Panc1 (cell line): ENCODE measurements around the gene CHPT1. TPM values are rescaled to one million over a fixed set of nuclear protein-coding genes. Genes with fewer than 3 reads are reported as not detected.
A peak's percentile ranks its signal among the peaks of the same experiment; 100 is the strongest.

ENCODE experiments used
- ATAC-seq: fragments of 200-7000 bp; cut with Tn5 transposase; 2 replicates; pipeline ENCODE4 v1.9.1; 2020; ENCODE audit warnings: mild to moderate bottlenecking, moderate library complexity
- BruUV-seq: library from RNA; stranded (reverse); fragments of 400-500 nt; replicated peaks from 2 replicates; lab custom pipeline; 2021; lab: Mats Ljungman, UMichigan
- CTCF ChIA-PET: fragments of 300-600 bp; sonication (Branson Sonifier 250); formaldehyde crosslinking; loops from one replicate; lab custom pipeline; 2022; ENCODE audit warnings: antibody characterized with exemption; lab: Charles Lee
- POLR2A ChIA-PET: fragments of 300-600 bp; sonication (Branson Sonifier 250); formaldehyde crosslinking; loops from one replicate; lab custom pipeline; 2022; ENCODE audit warnings: antibody characterized with exemption; lab: Charles Lee
- DNase-seq: peaks from one replicate; pipeline ENCODE4 v3.0.0-alpha.2; 2010; ENCODE audit warnings: low read depth, low spot score
- H3K27ac ChIP-seq: 2 replicates; pipeline ENCODE4 v1.5.1; 2011; ENCODE audit warnings: mild to moderate bottlenecking, low read length, inconsistent platforms
- H3K27me3 ChIP-seq: fragments of 200-500 bp; sonication (Bioruptor generic); 2 replicates; pipeline ENCODE4 v1.6.0; 2014; ENCODE audit warnings: low read length, inconsistent platforms; ENCODE audit not compliant: control insufficient read depth, insufficient read depth
- H3K36me3 ChIP-seq: fragments of 200-500 bp; sonication (Bioruptor generic); 2 replicates; pipeline ENCODE4 v1.5.1; 2014; ENCODE audit warnings: inconsistent platforms, mild to moderate bottlenecking, low read length, moderate library complexity; ENCODE audit not compliant: control insufficient read depth, insufficient read depth
- H3K4me1 ChIP-seq: 2 replicates; pipeline ENCODE4 v1.5.1; 2011; ENCODE audit warnings: inconsistent platforms, mild to moderate bottlenecking, low read length, moderate library complexity; ENCODE audit not compliant: control insufficient read depth, insufficient read depth
- H3K4me3 ChIP-seq, 2 experiments: 2 replicates each; pipeline ENCODE4 v1.5.1; 2011 to 2012; ENCODE audit warnings: low read depth in 2 of 2, low read length in 2 of 2, mild to moderate bottlenecking in 2 of 2, inconsistent platforms in 1 of 2, moderate library complexity in 1 of 2
- H3K9me3 ChIP-seq: fragments of 200-500 bp; sonication (Bioruptor generic); 2 replicates; pipeline ENCODE4 v1.5.1; 2014; ENCODE audit warnings: low read depth, mild to moderate bottlenecking, inconsistent platforms, low read length, moderate library complexity; ENCODE audit not compliant: control insufficient read depth, insufficient read depth
- POLR2AphosphoS5 ChIP-seq: IDR thresholded peaks from 2 replicates; pipeline ENCODE4 v1.6.1; 2012; ENCODE audit warnings: mild to moderate bottlenecking, low read depth, low read length, moderate library complexity
- REST ChIP-seq, 2 experiments: IDR thresholded peaks; 2 replicates each; pipeline ENCODE4 v1.6.1; 2011 to 2012; ENCODE audit warnings: low read depth in 2 of 2, control low read depth in 1 of 2, low read length in 1 of 2, mild to moderate bottlenecking in 1 of 2, moderate library complexity in 1 of 2; ENCODE audit not compliant: insufficient read depth in 1 of 2
- SIN3A ChIP-seq: IDR thresholded peaks from 2 replicates; pipeline ENCODE4 v1.6.1; 2012; ENCODE audit warnings: low read depth, mild to moderate bottlenecking, low read length, moderate library complexity, borderline replicate concordance; ENCODE audit not compliant: insufficient read depth
- TCF7L2 ChIP-seq: IDR thresholded peaks from 2 replicates; pipeline ENCODE4 v1.6.1; 2011; ENCODE audit warnings: mild to moderate bottlenecking, low read depth, low read length, inconsistent platforms
- in situ Hi-C: cut with HindIII; loops from 2 replicates; pipeline ENCODE4 v1.10.0; 2016; ENCODE audit warnings: low sequenced_read_pairs, low pct_unique_long_range_greater_than_20kb
- intact Hi-C: fragments of 100-400 bp; cut with micrococcal nuclease; formaldehyde crosslinking; loops from one replicate; pipeline ENCODE4 v1.10.0; 2022; ENCODE audit not compliant: unreplicated experiment
- total RNA-seq: library from RNA; stranded (reverse); gene quantifications from one replicate; pipeline ENCODE4 v1.2.1, GENCODE V29; 2021; ENCODE audit not compliant: unreplicated experiment
- TF ChIP-seq, protein P1 (sequence below): fragments of 450-650 bp; IDR thresholded peaks from 2 replicates; pipeline ENCODE4 v1.5.1; 2017; ENCODE audit warnings: mild to moderate bottlenecking

Gene CHPT1
- total RNA-seq, 1 experiment from 2014 or later, result 78.3 TPM

DNA sequence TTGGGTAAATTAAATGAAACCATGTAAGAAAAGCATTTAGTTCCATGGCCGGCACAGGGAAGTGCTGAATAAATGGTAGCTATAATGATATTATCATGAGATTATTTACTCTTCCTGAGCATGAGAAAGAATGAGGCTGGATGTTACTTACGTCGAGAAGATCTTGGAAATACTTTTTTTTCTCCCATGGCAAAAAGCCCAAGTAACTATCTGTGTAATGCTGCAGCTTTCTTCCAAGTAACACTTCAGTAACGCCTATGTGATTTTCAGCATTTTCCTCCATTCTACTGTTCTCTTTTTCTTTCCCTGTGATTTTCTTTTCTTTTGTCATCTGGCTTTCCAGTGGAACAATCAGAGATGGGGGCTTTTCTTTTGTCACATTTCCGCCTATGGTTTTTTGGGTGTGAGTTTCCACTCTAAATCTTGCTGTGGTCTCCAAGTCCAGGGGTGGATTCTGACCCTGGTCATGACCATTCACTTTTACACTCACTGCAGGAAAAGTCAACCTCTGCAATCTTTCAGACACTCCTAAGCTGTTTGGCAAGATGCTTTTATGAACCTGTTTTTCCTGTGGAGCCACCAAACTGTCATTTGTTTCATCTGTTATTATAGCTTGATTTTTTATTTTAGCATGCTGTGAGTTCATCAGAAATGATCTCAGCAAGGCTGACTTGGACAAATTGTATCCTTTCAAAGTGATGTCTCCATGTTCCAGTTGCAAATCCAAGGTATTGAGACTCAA, 66.8 kb downstream of the CHPT1 start:
- H3K4me3 ChIP-seq, result no peak overlapping the region
- POLR2A ChIA-PET, result no interaction called here
- DNase-seq, result no peak
- TF ChIP-seq REST (IDR thresholded peaks at IDR 0.05; ENCODE audit: insufficient read depth in 1 of 2, low read depth in 2 of 2, low read length in 1 of 2), result no peak
- TF ChIP-seq, protein P1, sequence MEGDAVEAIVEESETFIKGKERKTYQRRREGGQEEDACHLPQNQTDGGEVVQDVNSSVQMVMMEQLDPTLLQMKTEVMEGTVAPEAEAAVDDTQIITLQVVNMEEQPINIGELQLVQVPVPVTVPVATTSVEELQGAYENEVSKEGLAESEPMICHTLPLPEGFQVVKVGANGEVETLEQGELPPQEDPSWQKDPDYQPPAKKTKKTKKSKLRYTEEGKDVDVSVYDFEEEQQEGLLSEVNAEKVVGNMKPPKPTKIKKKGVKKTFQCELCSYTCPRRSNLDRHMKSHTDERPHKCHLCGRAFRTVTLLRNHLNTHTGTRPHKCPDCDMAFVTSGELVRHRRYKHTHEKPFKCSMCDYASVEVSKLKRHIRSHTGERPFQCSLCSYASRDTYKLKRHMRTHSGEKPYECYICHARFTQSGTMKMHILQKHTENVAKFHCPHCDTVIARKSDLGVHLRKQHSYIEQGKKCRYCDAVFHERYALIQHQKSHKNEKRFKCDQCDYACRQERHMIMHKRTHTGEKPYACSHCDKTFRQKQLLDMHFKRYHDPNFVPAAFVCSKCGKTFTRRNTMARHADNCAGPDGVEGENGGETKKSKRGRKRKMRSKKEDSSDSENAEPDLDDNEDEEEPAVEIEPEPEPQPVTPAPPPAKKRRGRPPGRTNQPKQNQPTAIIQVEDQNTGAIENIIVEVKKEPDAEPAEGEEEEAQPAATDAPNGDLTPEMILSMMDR, result no peak
- no peak for TF ChIP-seq TCF7L2
- TF ChIP-seq POLR2AphosphoS5, result no peak
- no peak for TF ChIP-seq SIN3A
- intact Hi-C loops, result no loop called here
- no peaks in the 10 kb centered on the region for H3K9me3 ChIP-seq
- H3K27me3 ChIP-seq, result no peaks in the 10 kb centered on the region
- CTCF ChIA-PET, result no interaction called here
- ATAC-seq, result no peak
- H3K36me3 ChIP-seq, result 0 out of 2 replicates have a peak, but pooled peaks cover 4% of the 10 kb centered on the region
- in situ Hi-C loops, result no loop called here
- no peaks in the 10 kb centered on the region for H3K4me1 ChIP-seq
- BruUV-seq, result TSS peak; percentile 82
- no peak overlapping the region for H3K27ac ChIP-seq

- H3K4me3 ChIP-seq, result no peak overlapping the region
- no peaks in the 10 kb centered on the region for H3K27me3 ChIP-seq
- no peak for DNase-seq
- H3K36me3 ChIP-seq, result 0 out of 2 replicates have a peak, but pooled peaks cover 4% of the 10 kb centered on the region
- ChIA-PET CTCF (no interaction called here), POLR2A (no interaction called here)
- BruUV-seq, result no TSS peak
- no peaks in the 10 kb centered on the region for H3K4me1 ChIP-seq
- no peak overlapping the region for H3K27ac ChIP-seq
- H3K9me3 ChIP-seq, result no peaks in the 10 kb centered on the region
- intact Hi-C loops (no loop called here), in situ Hi-C loops (no loop called here)
- no peak for TF ChIP-seq POLR2AphosphoS5
- TF ChIP-seq, protein P1, result peak; percentile 20; the same call in 1 of the 2 replicates
- no peak for ATAC-seq
Observed at GRCh38 chr12:101767537-101767936, 70.1 kb downstream of the CHPT1 start.
